HG02852 (cell line): ENCODE measurements around the gene TNFAIP2.

Experiments
- ATAC-seq: cut with Tn5 transposase; IDR thresholded peaks from one replicate; pipeline ENCODE4 v1.9.1; 2021; ENCODE audit warnings: mild to moderate bottlenecking, moderate library complexity; ENCODE audit not compliant: unreplicated experiment

The TNFAIP2 gene

GRCh38 chr14:103093856-103094405, 29.3 kb upstream of the TNFAIP2 start:
- ATAC-seq = no peak

- no peak for ATAC-seq
Measured at GRCh38 chr14:103094406-103095209, 28.7 kb upstream of the TNFAIP2 start, which contains the start of gene EXOC3L4. Gene EXOC3L4, plus strand, starts transcription at chr14:103094725. Its CDS starts 5,495 bp downstream, at chr14:103100220.

- ATAC-seq = no peak
Measured at GRCh38 chr14:103095210-103095778, 28.0 kb upstream of the TNFAIP2 start.

- no peak for ATAC-seq
Measured at GRCh38 chr14:103096387-103096786, 26.9 kb upstream of the TNFAIP2 start.

- ATAC-seq = no peak
Measured at GRCh38 chr14:103097244-103097993, 25.8 kb upstream of the TNFAIP2 start.

GRCh38 chr14:103097994-103098957, 25.0 kb upstream of the TNFAIP2 start:
- ATAC-seq = no peak

GRCh38 chr14:103099081-103099732, 24.1 kb upstream of the TNFAIP2 start:
- no peak for ATAC-seq

- no peak for ATAC-seq
Measured at GRCh38 chr14:103099733-103100280, 23.5 kb upstream of the TNFAIP2 start.

GRCh38 chr14:103100281-103101121, 22.8 kb upstream of the TNFAIP2 start:
- no peak for ATAC-seq

- no peak for ATAC-seq
Measured at GRCh38 chr14:103101257-103101962, 21.9 kb upstream of the TNFAIP2 start.

GRCh38 chr14:103101963-103102688, 21.1 kb upstream of the TNFAIP2 start:
- no peak for ATAC-seq

GRCh38 chr14:103102689-103103260, 20.5 kb upstream of the TNFAIP2 start:
- ATAC-seq = no peak

- no peak for ATAC-seq
Measured at GRCh38 chr14:103103461-103104388, 19.5 kb upstream of the TNFAIP2 start.

GRCh38 chr14:103104389-103104653, 18.9 kb upstream of the TNFAIP2 start:
- no peak for ATAC-seq

- ATAC-seq = no peak
Measured at GRCh38 chr14:103104654-103105452, 18.4 kb upstream of the TNFAIP2 start.
